GM13976 (cell line): ENCODE data around the gene UACA.

ENCODE experiments used
- DNase-seq: peaks from one replicate; pipeline ENCODE4 v3.0.0; 2012; ENCODE audit warnings: low spot score
- in situ Hi-C: fragments of 300-500 bp; cut with MboI; formaldehyde crosslinking; loops from one replicate; pipeline ENCODE4 v1.12.0; 2022; ENCODE audit warnings: low sequenced_read_pairs, mixed read lengths, inconsistent platforms; ENCODE audit not compliant: unreplicated experiment
- TF ChIP-seq, protein P1 (sequence below): IDR thresholded peaks from 2 replicates; pipeline ENCODE4 v1.5.1; 2012; ENCODE audit warnings: borderline replicate concordance, mild to moderate bottlenecking; ENCODE audit not compliant: insufficient read depth; ENCODE audit errors: extremely low read depth, missing control alignments, control extremely low read depth

The UACA gene

DNA sequence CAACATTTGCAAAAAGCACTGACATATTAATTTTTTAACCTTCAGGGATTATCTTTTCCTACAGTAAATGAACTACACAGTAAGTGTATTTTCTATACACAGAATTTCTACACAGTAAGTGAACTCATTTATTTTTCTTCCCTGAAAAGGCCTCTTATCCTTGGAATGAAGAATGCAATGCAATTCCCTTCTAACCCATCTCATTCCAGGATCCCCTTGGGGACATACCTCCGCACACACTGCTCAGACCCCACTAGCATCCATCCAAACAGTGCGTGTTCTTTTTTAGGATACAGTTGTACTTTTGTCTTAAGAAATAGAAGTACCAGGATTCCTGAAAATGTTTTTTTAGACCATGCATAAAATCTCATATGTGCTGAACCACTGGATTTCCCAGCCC, 152.8 kb downstream of the UACA start:
- in situ Hi-C loops, result no loop called here
- no peak for DNase-seq
- TF ChIP-seq, protein P1, sequence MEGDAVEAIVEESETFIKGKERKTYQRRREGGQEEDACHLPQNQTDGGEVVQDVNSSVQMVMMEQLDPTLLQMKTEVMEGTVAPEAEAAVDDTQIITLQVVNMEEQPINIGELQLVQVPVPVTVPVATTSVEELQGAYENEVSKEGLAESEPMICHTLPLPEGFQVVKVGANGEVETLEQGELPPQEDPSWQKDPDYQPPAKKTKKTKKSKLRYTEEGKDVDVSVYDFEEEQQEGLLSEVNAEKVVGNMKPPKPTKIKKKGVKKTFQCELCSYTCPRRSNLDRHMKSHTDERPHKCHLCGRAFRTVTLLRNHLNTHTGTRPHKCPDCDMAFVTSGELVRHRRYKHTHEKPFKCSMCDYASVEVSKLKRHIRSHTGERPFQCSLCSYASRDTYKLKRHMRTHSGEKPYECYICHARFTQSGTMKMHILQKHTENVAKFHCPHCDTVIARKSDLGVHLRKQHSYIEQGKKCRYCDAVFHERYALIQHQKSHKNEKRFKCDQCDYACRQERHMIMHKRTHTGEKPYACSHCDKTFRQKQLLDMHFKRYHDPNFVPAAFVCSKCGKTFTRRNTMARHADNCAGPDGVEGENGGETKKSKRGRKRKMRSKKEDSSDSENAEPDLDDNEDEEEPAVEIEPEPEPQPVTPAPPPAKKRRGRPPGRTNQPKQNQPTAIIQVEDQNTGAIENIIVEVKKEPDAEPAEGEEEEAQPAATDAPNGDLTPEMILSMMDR, result no peak

DNA sequence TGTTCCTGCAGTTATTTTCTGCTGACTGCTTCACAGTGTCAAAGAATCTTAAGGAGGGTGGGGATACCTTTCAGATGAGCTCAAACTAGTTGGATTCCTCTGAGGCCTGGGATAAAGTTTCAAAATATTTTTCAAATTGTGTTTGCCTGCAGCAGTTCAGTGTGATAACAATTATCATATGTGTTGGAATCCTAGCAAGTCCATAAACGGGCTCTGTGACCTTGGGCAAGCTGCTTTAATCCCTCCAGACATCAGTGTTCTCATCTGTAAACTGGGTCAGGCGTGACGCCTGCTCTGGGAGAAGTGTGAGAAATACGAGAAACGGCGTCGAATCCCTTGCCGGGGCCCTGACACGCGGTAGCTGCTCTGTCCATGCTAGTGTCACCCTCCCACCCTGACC, 153.5 kb downstream of the UACA start:
- TF ChIP-seq, protein P1, result no peak
- in situ Hi-C loops, result no loop called here
- DNase-seq, result no peak

DNA sequence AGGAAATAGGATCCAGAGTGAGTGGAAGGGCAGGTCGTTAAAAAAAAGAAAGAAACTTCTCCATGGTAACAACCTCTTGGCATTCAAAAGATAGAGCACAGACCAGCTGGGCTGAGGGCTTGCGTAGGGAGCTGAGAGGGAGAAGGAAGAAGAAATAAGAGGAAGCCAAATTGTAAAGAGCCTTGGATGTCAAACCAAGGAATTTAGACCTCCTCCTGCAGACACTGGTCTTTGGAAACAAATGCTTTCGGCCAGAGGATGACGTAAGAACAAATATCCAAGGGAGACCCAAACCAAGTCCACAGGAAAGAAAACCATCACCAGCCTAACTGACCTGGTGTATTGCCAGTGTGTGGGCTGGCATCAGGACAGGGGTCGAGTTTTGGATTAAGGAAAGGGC, 155.2 kb downstream of the UACA start:
- TF ChIP-seq, protein P1, result no peak
- DNase-seq, result no peak
- in situ Hi-C loops, result no loop called here

DNA sequence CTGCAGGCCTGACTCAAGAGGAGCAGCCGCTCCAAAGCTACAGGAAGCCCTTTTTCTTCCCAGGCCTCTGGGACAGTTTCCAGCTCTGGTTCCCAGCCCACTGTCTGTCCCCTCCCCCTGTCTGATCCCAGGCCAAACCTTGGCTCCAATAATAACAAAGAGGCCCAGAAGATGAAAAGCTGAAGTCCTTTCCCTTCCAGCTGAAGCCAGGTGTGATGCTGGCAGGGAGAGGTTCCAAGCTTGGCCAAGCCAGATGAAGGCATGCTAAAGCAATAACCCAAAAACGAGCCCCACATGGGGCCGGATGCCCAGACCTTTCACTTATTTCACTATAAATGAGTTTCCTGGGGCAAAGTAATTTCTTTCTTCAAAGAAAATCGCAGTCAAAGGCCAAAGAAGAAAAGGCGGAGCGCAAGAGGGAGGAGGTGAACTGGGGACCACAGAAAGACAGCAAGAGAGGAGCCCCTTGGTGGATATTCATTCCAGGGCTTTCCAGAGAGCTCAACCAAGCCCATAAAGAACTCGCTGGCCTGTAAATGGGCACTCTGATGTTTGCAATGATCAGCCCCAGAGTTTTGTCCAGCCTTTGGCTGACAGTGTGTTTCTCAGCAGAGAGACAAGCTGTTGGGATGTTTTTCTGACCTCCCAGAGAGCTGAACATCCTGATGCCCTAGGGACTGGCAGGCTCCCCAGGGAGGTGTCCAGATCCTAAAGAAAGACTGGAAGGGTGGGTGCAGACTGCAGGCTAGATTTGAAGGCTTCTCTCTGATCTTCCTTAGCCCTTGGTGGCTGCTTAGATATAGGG, 157.6 kb downstream of the UACA start:
- in situ Hi-C loops, result no loop called here
- TF ChIP-seq, protein P1, result no peak
- DNase-seq, result no peak

DNA sequence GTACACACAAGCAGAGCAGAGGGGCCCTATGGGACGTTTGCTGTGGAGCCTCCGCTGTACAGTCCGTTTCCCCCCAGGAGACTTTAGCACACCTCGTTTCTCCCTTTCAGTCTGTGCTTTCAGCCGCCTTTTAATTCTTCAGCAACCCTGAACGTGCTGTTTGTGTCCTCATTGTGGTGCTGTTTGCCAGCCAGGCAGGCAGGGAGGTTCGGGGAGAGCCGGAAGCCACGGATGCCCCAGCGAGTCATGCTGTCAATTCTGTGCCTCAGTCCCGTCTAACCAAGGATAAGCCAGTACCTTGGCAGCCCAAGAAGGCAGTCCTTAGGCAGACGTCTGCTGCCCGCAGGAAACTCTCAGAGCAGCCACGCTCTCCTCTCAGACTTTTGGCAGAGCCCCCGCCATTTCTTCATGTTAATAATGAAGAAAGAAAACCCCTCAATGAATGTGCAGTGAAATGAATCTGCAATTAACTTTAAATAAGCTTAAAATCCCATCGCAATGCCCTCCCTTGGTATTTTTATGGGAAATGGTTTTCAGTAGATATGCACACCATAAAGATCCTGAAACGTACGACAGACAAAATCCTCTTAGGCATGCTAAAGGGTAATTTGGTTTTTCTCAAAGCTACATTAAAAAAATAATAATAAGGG, 158.6 kb downstream of the UACA start:
- TF ChIP-seq, protein P1, result no peak
- in situ Hi-C loops, result no loop called here

More for the DNA sequence above, 158.6 kb downstream of the UACA start:
- DNase-seq, result no peak
